Occipital lobe (tissue), 2 donors: ENCODE data around the gene CD226. TPM values are rescaled to one million over a fixed set of nuclear protein-coding genes. Genes with fewer than 3 reads are reported as not detected.

Experiments used
- DNase-seq: peaks from one replicate; lab custom pipeline; 2025; lab: John Stamatoyannopoulos, UW
- total RNA-seq: library from RNA; depleted of rRNA; stranded (reverse); fragments of >200 nt; gene quantifications from one replicate; pipeline ENCODE4 v1.2.3, GENCODE V29; 2014

CD226 gene
- total RNA-seq, 1 donor from 2014 or later = 0.16 TPM

DNA sequence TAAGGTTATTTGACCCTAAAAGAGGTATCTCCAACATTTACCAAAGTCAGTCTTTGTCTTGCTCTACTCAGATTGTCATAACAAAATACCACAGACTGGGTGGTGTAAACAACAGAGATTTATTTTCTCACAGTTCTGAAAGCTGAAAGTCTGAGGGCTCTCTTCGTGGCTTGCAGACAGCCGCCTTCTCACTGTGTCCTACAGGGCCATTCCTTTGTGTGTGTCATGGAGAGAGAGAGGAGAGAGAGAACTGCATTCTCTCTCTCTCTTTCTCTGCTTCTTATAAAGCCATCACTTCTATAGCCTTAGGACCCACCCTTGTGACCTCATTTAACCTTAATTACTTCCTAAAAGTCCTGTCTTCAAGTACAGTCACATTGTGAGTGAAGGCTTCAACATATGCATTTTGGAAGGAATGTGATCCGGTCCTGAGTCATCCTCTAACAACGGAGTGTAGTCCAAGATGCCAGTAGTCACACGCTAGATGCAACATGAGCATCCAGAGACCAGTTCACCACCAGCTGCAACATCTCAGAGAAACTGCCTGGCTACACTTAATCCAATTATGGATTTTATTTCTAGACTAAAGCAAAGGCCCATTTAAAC is 130.2 kb downstream of the CD226 start:
- no peak for DNase-seq

DNA sequence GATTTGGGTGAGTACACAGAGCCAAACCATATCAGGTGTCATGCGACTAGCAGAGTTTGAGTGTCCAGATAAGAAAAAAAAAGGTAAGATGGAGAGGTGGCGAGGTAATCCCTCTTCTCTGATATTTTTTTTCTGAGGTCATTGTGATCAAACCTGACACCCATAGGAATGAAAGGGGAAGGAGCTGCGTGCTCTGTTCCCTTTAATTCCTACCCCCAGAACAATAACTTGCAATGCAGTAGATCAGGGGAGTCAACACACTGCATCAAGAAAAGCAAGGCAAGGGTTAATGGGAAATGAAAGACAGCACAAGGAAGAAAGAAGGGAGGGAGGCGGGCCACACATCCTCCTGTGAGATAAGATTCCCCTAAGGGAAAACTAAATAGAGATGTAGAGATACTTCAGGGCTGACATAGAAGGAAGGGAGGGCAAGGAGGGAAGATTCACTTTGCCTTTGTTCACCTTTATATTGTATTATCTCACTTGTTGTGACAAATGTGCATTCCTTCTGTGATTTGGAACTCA is 132.8 kb downstream of the CD226 start:
- no peak for DNase-seq

DNA sequence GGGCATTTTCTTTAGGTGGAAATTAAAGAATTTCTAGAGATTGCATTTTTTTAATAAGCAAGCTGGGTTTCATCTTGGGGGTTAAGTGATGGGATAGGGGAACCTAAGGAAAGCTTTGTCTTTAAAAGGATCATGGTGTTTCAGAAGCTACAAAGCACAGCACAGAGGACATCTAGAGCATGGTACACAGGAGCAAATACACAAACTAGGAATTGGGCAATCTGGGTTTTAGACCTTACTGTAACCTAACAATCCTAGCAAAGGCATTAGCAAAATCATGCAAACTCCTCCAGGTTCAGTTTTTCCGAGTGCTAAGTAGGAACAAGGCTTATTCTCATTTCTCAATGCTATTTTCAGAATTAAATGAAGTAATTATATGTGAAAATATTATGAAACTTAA is 134.1 kb downstream of the CD226 start:
- DNase-seq = no peak

DNA sequence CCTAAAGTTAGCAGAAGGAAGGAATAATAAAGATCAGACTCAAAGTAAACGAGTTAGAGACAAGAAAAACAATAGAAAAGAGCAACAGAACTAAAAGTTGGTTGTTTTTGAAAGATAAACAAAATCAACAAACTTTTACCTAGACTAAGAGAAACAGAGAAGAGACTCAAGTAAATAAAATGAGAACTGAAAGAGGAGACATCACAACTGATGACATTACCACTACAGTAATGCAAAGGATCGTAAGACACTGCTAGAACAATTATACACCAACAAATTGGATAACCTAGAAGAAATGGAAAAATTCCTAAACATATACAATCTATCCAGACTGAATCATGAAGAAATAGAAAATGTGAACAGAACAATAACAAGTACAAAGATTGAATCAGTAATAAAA is 139.3 kb downstream of the CD226 start:
- DNase-seq = no peak

DNA sequence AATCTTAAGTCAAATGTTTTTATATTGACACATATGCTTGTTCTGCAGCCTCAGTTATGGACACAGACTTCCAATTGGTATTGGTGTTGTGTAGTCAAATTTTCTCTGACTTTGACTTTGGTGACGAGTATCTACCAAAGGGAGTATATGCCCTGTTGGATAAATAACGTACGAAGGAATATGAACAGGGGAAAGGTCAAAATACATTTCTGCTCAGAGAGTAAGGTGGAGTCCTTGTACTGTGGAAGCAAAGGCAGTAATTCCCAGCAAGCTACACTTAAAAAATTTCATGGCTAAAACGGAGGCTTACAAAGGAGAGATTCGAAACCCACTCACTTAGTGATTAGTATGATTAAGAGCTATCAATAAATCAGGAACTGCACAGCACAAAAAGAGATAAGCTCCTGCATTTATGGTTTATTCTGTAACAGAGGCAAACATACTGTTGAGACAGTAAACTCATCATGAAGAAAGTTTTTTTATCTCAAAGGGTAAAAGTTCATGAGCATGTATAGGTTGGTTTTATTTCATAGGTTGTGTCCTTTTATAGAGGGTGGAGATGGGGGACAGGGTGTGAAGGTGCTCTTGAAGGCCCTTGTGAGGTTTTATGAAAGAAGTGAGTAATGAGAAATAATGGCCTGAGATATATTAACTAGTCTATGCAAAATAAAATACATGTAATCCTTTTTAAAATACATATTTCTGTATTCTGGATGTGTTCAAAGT is 142.7 kb downstream of the CD226 start:
- no peak for DNase-seq
